Colonic mucosa (tissue), 4 donors: ENCODE data around the gene TMPRSS7. TPM values are rescaled to one million over a fixed set of nuclear protein-coding genes. Genes with fewer than 3 reads are reported as not detected.

Experiments
- DNase-seq: peaks from one replicate; pipeline ENCODE4 v3.0.0-alpha.2; 2020
- H3K27ac ChIP-seq: fragments of 200-600 bp; one replicate; pipeline ENCODE4 v1.8.0; 2021
- H3K27me3 ChIP-seq: fragments of 200-600 bp; one replicate; pipeline ENCODE4 v1.8.0; 2021
- H3K36me3 ChIP-seq: fragments of 200-600 bp; one replicate; pipeline ENCODE4 v1.8.0; 2021
- H3K4me1 ChIP-seq: fragments of 200-600 bp; one replicate; pipeline ENCODE4 v1.8.0; 2021; ENCODE audit warnings: mild to moderate bottlenecking
- H3K4me3 ChIP-seq: fragments of 200-600 bp; one replicate; pipeline ENCODE4 v1.8.0; 2021
- H3K9ac ChIP-seq, 2 donors: one replicate each; pipeline ENCODE4 v1.7.0; 2013; ENCODE audit warnings: control low read depth in 2 of 2, low read depth in 2 of 2, low read length in 2 of 2
- H3K9me3 ChIP-seq: fragments of 200-600 bp; one replicate; pipeline ENCODE4 v1.8.0; 2021
- CTCF ChIP-seq: fragments of 200-600 bp; IDR thresholded peaks from one replicate; pipeline ENCODE4 v1.8.0; 2022; ENCODE audit warnings: antibody characterized with exemption, mild to moderate bottlenecking
- intact Hi-C: fragments of 100-400 bp; cut with DNase I; formaldehyde crosslinking; loops from one replicate; pipeline ENCODE4 v1.14.1; 2022
- total RNA-seq, 2 donors: library from RNA; stranded (reverse); fragmentation: NEBNext Ultra II Directional in 1 of 2; extraction: Animal tissue kit (Norgen Biotek cat#: 25700) in 1 of 2; gene quantifications; one replicate each; pipeline ENCODE4 v1.2.1, GENCODE V29; 2021
- donor health status: healthy.
- donor health status: DM: no; HTN: no; CAD: no.
- donor health status: DM: no; HTN: no; CAD: no.

The TMPRSS7 gene
- total RNA-seq, 2 donors from 2014 or later = not detected

DNA sequence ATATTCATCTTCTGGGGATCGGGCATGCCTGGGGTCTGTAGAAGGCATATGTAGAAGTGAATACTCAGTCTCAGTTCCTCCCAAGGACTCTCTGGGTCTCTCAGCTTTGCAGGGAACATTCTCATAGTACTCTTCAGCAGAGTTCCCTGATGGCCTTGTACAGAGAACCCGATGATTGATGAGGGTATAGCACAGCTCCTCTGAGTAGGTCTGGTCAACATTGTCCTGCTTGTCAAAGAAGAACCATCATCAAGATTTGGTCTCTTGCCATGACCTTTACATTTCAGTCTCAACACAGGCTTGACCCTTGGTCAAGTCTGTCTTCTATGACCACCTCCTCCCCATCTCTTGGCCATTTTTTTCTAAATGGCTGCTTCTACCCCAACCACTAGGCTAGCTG, 89.0 kb downstream of the TMPRSS7 start:
- no peak overlapping the region for H3K27ac ChIP-seq
- no peaks in the 10 kb centered on the region for H3K27me3 ChIP-seq
- H3K9me3 ChIP-seq = no peaks in the 10 kb centered on the region
- intact Hi-C loops = no loop called here
- no peaks in the 10 kb centered on the region for H3K36me3 ChIP-seq
- no peak for TF ChIP-seq CTCF
- H3K4me3 ChIP-seq = no peak overlapping the region
- no peak overlapping the region for H3K9ac ChIP-seq
- no peak for DNase-seq
- H3K4me1 ChIP-seq = no peaks in the 10 kb centered on the region

GRCh38 chr3:112124907-112125607, 90.5 kb downstream of the TMPRSS7 start:
- DNase-seq = no peak
- no peak overlapping the region for H3K4me3 ChIP-seq
- no peaks in the 10 kb centered on the region for H3K27me3 ChIP-seq
- H3K9ac ChIP-seq = no peak overlapping the region
- no peaks in the 10 kb centered on the region for H3K36me3 ChIP-seq
- no peaks in the 10 kb centered on the region for H3K9me3 ChIP-seq
- H3K27ac ChIP-seq = no peak overlapping the region
- intact Hi-C loops = loop anchor here (5.0 kb wide), 1 partner anchor 402 kb away; no protein-coding TSS in a partner anchor
- H3K4me1 ChIP-seq = no peaks in the 10 kb centered on the region
- no peak for TF ChIP-seq CTCF

DNA sequence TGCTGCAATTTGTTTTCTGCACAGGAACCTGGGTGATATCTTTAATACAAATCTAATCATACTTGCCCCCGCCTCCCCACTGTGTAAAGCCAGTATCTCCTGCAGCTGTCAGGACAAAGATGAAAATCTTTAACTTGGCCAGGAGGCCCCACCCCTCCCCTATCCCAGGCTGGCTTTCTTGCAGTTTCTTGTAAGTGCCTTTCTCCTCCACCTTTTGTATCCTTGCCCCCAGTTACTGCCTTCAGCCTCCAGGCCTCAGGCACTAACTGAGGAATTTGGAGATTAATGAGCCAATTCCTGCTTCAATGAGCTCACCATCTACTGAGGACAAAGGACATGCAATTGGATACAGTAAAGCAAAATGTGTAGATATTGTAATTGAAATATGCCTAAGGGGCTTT, 92.0 kb downstream of the TMPRSS7 start:
- no peak for TF ChIP-seq CTCF
- intact Hi-C loops = loop anchor here (5.0 kb wide), 1 partner anchor 401 kb away; no protein-coding TSS in a partner anchor
- Histone ChIP-seq H3K4me1 (no peaks in the 10 kb centered on the region), H3K9me3 (no peaks in the 10 kb centered on the region), H3K4me3 (no peak overlapping the region), H3K36me3 (no peaks in the 10 kb centered on the region), H3K27me3 (no peaks in the 10 kb centered on the region), H3K27ac (no peak overlapping the region), H3K9ac (no peak overlapping the region)
- DNase-seq = no peak

- H3K27me3 ChIP-seq = no peaks in the 10 kb centered on the region
- H3K9ac ChIP-seq = no peak overlapping the region
- intact Hi-C loops = loop anchor here (5.0 kb wide), 1 partner anchor 399 kb away; no protein-coding TSS in a partner anchor
- DNase-seq = no peak
- H3K27ac ChIP-seq = no peak overlapping the region
- TF ChIP-seq CTCF = no peak
- no peaks in the 10 kb centered on the region for H3K36me3 ChIP-seq
- no peaks in the 10 kb centered on the region for H3K4me1 ChIP-seq
- no peak overlapping the region for H3K4me3 ChIP-seq
- H3K9me3 ChIP-seq = no peaks in the 10 kb centered on the region
Measured at GRCh38 chr3:112127522-112128494, 93.3 kb downstream of the TMPRSS7 start.

DNA sequence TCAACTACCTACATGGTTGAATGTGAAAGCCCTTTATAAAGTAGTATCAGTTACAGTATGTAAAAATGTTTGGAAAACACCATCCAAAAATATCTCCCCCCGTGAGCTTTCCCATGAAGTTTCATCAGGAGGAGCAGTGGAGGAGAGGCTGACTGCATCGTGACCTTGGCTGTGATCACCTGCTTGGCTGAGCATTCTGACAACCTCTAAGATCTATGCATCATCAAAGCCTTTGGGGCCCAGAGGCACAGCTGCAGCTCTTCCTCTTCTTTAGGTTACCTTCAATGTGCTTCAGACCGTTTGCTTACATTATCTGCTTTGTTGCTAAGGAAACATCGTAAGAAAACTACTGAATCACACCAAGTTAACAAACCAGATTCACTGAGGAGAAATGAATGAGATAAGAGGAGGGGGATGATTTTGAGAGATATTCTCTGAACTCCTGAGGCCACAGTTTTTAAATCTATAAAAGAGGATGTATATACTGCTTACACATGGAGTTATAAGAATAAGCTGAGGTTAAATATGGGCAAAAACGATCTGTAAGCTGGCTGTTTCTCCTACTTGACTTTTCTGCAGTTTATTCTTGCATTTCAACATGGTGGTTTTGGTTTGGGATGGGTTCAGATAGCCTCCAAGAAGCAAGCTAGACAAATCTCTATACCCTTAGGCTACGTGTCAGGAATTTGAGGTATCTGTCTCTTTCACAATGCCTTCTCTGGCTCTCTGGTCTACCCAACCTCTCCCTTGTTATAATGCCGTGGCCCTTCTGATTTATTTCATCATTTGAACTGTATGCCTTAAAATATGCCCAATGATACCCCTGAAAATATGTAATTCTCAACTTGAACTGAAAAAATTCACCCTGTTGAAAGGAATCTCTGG, 94.5 kb downstream of the TMPRSS7 start:
- no peak for DNase-seq
- no peak overlapping the region for H3K27ac ChIP-seq
- intact Hi-C loops = loop anchor here (5.0 kb wide), 1 partner anchor 398 kb away; no protein-coding TSS in a partner anchor
- H3K4me1 ChIP-seq = no peaks in the 10 kb centered on the region
- no peaks in the 10 kb centered on the region for H3K9me3 ChIP-seq
- H3K36me3 ChIP-seq = no peaks in the 10 kb centered on the region
- H3K4me3 ChIP-seq = no peak overlapping the region
- no peaks in the 10 kb centered on the region for H3K27me3 ChIP-seq
- no peak for TF ChIP-seq CTCF
- H3K9ac ChIP-seq = no peak overlapping the region
